Measurements from ENCODE around the gene TNS1.
A peak's percentile ranks its signal among the peaks of the same experiment; 100 is the strongest.
"Not testable (repeated sequence)": the region's sequence is repeated elsewhere in the genome, so short reads cannot be mapped to it uniquely, and the experiment has no call there.

The TNS1 gene

GRCh38 chr2:217790681-217791392, 212.0 kb downstream of the TNS1 start:
- DNase-seq, result no peak

GRCh38 chr2:217790195-217790594, 212.6 kb downstream of the TNS1 start:
- DNase-seq, result no peak

GRCh38 chr2:217789736-217790181, 213.0 kb downstream of the TNS1 start:
- no peak for DNase-seq

GRCh38 chr2:217789003-217789735, 213.6 kb downstream of the TNS1 start:
- peak; percentile 71 for DNase-seq

- DNase-seq, result no peak
Observed at GRCh38 chr2:217788669-217789002, 214.2 kb downstream of the TNS1 start.

- no peak for DNase-seq
Observed at GRCh38 chr2:217787160-217787877, 215.5 kb downstream of the TNS1 start.

- not testable (repeated sequence) for DNase-seq
Observed at GRCh38 chr2:217786560-217786959, 216.2 kb downstream of the TNS1 start.

- peak; percentile 64 for DNase-seq
Observed at GRCh38 chr2:217785544-217786045, 217.2 kb downstream of the TNS1 start.

GRCh38 chr2:217784996-217785543, 217.7 kb downstream of the TNS1 start:
- no peak for DNase-seq

- DNase-seq, result no peak
Observed at GRCh38 chr2:217783243-217783642, 219.6 kb downstream of the TNS1 start.

- no peak for DNase-seq
Observed at GRCh38 chr2:217777906-217778305, 224.9 kb downstream of the TNS1 start.

GRCh38 chr2:217776631-217777030, 226.2 kb downstream of the TNS1 start:
- no peak for DNase-seq

- no peak for DNase-seq
Observed at GRCh38 chr2:217775920-217776503, 226.8 kb downstream of the TNS1 start.

- DNase-seq, result no peak
Observed at GRCh38 chr2:217774232-217774631, 228.6 kb downstream of the TNS1 start.

- DNase-seq, result no peak
Observed at GRCh38 chr2:217773539-217773938, 229.3 kb downstream of the TNS1 start.

- DNase-seq, result no peak
Observed at GRCh38 chr2:217766356-217766755, 236.4 kb downstream of the TNS1 start.

GRCh38 chr2:217761645-217762277, 241.0 kb downstream of the TNS1 start:
- no peak for DNase-seq

- DNase-seq, result no peak
Observed at GRCh38 chr2:217759991-217760390, 242.8 kb downstream of the TNS1 start.

GRCh38 chr2:217757108-217757463, 245.7 kb downstream of the TNS1 start:
- no peak for DNase-seq

- peak; percentile 63 for DNase-seq
Observed at GRCh38 chr2:217756375-217757107, 246.3 kb downstream of the TNS1 start.

- DNase-seq, result no peak
Observed at GRCh38 chr2:217755027-217755745, 247.6 kb downstream of the TNS1 start.
